Gastroesophageal sphincter (tissue), 3 donors: Measurements from ENCODE around the gene MZF1.

Experiments used
- CTCF ChIP-seq, 4 experiments: fragments of 200-600 bp in 2 of 4; fragments of 450-650 bp in 2 of 4; sonication (generic) in 1 of 4; IDR thresholded peaks; one replicate each; pipeline ENCODE4 v1.5.1; 2017 to 2019; ENCODE audit warnings: antibody characterized with exemption in 4 of 4, mild to moderate bottlenecking in 2 of 4, moderate library complexity in 2 of 4
- EP300 ChIP-seq: sonication (generic); formaldehyde crosslinking; IDR thresholded peaks from one replicate; pipeline ENCODE4 v1.6.1; 2017; ENCODE audit warnings: antibody characterized with exemption, mild to moderate bottlenecking
- POLR2A ChIP-seq, 2 donors: fragments of 450-650 bp; IDR thresholded peaks; one replicate each; pipeline ENCODE4 v1.6.1; 2017; ENCODE audit warnings: antibody characterized with exemption in 2 of 2, mild to moderate bottlenecking in 2 of 2, moderate library complexity in 1 of 2
- POLR2AphosphoS5 ChIP-seq: sonication (generic); formaldehyde crosslinking; IDR thresholded peaks from one replicate; pipeline ENCODE4 v1.6.1; 2017; ENCODE audit warnings: antibody characterized with exemption

GRCh38 chr19:58584498-58585441 lies 11.6 kb upstream of the MZF1 start:
- TF ChIP-seq POLR2A (IDR thresholded peaks at IDR 0.05) (no peak), CTCF (IDR thresholded peaks at IDR 0.05) (no peak), EP300 (no peak), POLR2AphosphoS5 (no peak)
